CD4-positive, alpha-beta T cell treated with Interleukin-12 subunit alpha and Interleukin-12 subunit beta, for 1 hour (primary cell): ENCODE data around the gene XKR3.
A peak's percentile ranks its signal among the peaks of the same experiment; 100 is the strongest.
"Not testable (repeated sequence)": the region's sequence is repeated elsewhere in the genome, so short reads cannot be mapped to it uniquely, and the experiment has no call there.

Experiments used
- DNase-seq: peaks from one replicate; pipeline ENCODE4 v3.0.0-alpha.2; 2020

XKR3 gene

DNA sequence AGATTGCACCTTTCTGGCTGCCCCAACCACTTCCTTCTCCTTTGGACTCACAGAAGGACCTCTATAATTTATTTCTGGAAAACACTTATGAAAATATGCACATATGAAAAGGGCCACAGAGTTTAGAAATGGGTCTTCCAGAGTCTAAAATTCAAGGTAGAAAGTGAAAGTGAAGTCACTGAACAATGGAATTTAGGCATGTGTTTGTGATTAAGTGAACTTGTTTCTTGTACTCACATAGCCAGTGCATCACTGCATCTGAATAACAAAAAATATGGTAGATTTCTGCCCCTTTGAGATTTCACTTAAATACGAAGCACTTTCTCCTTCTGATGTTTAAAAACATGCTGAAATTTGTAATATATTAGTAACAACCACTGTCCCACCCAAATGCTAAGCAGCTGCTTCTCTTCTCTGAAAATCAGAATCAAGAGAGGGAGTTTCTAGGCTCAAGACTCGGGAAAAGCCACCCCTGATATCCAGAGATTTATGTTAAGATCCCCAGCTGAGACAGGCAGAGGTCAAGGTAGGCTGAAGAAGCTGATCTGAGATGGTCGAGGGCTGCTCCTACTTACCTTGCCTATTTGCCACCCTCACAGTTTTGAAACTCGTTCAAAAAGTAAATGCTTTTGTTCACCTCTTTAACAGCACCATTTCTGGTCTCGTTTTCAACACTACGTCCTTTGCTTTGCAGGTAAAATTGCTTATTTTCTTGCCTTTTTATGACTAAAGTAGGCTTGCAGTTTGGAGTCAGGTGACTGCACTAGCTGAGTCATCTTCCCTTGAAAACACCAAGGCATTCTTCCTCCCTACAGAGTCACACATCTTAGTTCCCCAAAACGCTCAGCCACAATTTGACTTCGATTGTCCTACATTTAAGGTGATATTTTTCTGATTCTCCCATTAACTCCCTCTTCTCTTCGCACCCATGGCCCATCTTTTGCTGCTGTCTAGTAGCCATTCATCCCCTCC is at the start of gene XKR3:
Gene XKR3 (minus strand): TSS at position 696 of the 972 bp plus-strand sequence. CDS start 17,338 bp downstream, outside the sequence.
- DNase-seq: peak; percentile 2

DNA sequence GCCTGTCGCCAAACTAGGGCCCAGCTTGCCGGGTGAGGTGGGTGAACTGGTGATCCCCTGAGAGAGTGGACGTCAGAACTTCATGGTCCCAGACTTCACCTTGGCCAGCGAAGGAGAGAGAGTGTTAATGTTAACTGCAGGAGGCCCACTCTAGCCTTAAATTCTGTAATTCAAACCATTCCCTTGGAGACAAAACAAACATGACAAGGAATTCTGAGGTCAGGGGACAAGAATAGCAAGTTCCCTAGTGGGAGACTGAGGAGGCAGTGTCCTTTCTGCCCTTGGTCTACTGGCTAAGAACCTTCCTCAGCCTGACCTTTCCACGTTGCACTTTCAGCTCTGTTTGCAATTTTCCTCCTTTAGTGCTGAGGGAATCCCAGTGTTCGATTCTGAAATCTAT is 44.4 kb upstream of the XKR3 start:
- not testable (repeated sequence) for DNase-seq

DNA sequence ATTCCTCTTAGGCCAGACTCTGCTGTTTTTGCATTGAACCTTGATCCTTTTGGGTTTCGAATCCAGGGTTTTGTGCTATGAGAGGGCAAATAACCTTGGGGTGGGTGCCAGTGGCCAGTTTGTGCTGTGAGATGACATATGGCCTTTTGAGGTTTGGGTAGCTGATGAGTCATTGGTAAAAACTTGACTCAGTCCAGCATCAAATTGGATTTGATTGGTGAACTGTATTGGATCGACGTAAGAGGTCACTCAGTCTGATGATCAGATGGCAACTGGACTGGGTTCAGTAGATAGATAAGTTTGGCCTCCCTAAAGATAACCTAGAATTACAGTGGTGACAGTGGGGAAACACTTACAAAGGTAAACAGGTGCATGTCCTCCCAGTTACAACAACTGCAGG is 41.0 kb upstream of the XKR3 start:
- DNase-seq: no peak

DNA sequence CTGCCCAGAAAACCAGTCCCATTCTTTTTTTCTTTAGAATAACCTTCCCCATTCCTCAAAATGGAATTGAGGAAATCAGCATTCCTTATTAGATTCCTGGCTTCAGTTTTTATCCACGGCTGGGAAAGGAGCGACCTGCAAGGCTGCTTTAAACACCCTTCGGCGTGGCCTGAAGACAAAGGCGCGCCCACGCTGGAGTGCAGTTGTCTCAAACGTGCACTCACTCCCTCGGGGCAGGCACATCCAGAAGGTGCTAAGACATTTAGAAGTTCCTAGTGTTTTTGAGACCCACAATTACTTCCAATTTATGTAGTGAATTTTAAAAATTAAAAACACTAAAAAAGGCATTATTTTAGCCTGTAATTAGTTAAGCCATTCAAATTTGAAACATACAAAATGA is 31.6 kb upstream of the XKR3 start:
- not testable (repeated sequence) for DNase-seq

DNA sequence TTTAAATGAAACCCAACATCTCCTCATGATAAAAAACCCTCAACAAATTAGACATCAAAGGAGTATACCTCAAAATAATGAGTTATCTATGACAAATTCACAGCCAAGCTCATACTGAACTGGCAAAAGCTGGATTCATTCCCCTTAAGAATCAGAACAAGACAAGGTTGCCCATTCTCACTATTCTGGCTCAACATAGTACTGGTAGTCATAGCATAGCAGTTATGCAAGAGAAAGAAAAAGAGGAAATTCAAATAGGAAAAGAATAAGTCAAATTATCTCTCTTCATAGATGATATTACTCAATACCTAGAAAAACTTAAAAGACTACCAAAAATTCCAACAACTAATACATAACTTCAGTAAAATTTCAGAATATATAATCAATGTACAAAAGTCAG is 29.4 kb upstream of the XKR3 start:
- DNase-seq: no peak

DNA sequence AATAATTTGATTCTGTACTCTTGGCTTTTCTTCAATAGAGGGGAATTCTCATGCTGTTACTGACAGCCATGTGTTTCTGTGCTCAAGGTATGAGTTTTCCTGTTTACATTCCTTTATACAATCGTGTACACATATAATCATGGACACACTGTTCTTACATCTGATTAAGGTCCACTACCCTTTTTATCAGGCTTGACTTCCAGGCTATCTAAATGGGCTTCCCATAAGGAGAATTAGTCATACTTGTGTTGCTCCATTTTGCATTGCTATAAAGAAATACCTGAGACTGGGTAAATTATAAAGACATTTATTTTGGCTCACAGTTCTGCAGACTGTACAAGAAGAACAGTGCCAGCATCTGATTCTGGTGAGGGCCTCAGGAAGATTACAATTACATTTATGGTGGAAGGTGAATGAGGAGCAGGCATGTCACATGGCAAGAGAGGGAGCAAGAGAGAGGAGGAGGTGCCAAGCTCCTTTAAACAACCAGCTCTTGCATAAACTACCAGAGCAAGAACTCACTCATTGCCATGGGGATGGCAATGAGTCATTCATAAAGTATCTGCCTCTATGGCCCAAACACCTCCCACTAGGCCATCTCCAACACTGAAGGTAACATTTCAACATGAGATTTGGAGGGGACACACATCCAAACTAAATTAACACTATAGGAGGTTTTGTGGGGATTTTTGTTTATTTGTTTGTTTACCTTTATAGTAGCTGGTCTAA is 26.2 kb upstream of the XKR3 start:
- DNase-seq: not testable (repeated sequence)

DNA sequence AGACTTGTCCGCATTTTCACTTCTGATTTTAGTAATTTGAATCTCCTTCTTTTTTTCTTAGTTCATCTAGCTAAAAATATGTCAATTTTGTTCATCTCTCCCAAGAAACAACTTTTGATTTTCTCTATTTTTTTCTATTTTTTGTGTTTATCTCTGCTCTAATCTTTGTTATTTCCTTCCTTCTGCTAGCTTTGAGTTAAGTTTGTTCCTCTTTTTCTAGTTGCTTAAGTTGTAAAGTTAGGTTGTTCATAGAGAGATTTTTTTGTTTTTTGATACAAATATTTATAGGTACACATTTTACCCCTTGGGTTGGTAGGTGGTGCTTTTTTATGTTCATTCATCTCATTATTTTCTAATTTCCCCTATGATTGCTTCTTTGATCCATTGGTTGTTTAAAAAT is 22.1 kb upstream of the XKR3 start:
- DNase-seq: no peak

DNA sequence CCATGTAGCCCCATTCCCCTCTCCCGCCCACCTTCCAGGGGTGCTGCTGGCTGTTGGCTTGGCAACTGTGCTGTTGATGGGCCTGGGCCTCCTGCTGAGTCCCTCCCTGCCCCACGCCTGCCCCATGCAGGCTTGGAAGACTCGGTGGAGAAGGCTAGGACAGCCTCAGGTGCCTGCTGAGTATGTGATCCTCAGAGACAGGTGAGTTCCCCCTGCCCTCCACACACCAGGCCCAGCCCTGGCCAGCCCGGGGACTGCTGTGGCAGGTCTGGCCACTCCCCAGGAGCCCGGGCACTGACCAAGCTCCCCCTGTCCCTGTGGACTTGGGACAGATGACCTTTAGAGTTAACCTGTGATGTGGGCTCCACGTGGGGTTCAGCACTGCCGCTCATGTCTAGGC is 20.7 kb upstream of the XKR3 start:
- DNase-seq: no peak

DNA sequence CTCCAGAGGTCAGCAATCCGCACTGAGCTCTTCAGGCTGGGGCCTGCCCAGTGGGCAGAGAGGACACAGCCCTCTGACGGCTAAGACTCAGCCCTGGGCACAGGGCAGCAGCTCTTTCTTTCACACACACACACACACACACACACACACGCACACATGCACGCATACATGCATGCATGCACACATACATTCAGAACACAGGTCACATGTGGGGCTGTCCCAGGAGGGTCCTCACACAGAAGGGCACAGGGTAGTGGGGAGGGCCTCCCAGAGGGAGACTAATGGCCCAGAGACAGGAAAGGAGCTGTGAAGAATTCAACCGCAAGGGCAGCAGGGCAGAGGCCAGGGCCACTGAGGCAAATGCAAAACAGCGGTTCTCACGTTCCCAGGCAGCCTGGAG is 20.3 kb upstream of the XKR3 start:
- DNase-seq: no peak

DNA sequence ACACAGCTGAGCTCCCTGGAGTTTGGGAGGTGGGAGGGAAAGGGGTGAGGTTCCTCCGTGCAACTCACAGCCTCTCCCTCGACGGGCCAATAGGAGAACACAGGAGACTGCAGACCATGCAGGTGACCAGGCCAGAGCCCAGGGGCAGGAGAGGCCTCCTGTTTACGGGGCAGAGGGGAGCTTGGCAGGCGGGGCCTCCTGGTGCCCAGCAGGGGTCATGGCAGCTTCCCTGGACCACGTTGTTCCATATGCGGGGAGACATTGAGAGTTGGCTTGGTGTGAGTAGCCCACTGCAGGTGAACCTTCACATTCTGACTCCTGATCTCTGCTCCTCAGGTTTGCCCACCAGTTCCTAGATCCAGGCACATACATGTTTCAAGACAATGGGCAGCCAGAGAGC is 19.3 kb upstream of the XKR3 start:
- no peak for DNase-seq

DNA sequence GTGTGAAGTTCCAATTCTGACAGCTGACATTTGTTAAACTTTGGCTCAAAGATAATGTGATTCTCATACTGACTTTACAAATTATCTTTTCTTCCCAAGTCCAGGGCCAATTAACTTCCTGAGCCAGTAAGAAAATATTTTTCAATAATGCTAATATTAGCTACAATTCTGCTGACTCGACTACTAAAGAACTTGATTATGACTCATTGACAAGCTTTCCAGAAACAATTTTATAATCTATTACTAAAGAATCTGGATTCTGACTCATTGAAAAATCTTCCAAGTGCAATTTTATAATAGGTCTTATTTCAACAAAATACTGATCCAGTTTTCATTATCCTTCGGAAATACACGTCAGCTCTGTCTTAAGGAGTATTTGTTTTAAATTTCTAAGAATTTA is 12.9 kb upstream of the XKR3 start:
- no peak for DNase-seq

DNA sequence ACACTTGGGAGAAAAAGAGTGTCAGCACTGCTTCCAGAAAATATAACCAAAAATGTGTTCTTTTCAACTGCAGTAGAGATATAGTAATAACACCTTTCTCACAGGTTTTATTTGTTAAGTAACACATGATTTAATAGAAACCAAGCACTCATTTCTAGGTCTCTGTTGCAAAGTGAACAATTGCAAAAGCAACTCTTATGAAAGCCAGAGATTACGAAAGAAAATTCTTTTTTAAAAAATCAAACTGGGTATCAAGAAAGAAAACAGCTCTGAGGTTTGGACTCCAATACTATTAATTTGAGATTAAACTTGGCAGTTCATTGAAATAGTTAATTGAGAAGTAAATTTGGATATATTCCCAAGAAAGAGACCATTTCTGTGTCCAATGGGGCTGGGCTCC is 9.8 kb upstream of the XKR3 start:
- no peak for DNase-seq

DNA sequence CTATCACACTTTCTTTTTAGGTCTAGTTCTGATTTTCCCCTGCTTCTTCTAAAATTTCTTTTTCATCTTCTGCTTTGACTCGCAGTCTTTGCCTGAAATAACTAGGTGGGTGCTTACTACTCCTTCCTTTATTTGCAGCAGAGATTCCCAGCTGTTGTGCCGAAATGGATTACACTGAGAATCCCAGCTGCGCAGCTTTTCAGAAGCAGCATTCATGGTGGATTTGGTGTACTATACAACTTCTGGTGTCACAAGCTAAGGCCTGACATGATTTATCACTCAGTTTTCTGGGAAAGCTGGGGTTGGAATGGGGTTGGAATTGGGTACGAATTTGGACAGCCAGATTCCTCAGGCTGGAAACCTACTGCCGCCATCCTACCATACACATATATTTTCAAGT is 6.0 kb upstream of the XKR3 start:
- DNase-seq: no peak

DNA sequence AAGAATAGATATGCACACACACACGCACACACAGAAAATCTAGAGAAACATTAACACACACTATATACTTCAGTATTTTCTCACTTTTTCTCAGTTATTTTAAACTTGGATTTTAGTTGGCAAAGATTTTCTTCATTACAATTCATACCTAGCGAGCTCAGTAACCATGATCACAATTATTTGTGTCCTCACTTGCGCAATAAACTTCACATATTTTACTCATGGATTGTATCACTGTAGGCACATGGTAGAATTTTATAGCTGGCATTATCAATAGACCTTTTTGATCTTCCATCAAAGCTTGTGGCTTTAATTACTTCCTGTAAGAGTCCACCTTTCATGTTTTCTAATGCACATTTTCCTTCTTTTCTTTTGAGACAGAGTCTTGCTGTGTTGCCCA is 4.8 kb upstream of the XKR3 start:
- no peak for DNase-seq

DNA sequence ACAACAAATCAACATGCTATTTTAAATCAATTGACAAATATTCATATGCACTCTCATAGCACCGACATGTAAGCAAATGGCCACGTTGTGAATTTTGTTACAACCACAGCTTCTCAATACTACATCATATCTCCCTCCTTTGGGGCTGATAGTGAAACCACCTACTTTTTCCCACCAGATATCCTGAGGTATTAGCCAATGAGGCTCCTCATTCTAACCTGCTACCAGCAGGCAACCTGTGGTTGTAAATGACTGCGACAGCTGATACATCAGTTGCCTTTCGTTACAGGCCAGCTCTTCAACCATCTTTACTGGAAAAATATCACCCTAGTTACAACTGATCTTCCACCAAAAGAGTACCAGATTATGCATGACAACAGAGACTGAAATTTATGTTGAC is 3.7 kb upstream of the XKR3 start:
- no peak for DNase-seq

DNA sequence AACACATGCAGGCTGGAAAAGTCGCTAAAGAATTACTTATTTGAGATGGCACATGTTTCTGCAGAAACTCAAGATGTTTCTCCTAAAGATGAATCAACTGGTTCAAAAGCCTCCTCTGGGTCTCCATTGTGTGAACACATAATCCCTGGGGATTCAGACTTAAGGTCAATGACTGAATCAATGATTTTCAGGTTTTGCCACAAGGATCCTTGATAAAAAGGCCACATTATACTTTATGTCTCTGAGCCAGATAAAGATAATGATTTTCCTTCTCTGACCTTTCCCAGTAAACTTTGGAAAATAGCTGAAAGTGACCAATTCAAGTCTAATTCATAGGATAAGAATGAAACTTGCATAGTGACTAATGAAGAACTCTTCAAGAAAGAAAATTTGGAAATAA is 2.3 kb upstream of the XKR3 start:
- no peak for DNase-seq

DNA sequence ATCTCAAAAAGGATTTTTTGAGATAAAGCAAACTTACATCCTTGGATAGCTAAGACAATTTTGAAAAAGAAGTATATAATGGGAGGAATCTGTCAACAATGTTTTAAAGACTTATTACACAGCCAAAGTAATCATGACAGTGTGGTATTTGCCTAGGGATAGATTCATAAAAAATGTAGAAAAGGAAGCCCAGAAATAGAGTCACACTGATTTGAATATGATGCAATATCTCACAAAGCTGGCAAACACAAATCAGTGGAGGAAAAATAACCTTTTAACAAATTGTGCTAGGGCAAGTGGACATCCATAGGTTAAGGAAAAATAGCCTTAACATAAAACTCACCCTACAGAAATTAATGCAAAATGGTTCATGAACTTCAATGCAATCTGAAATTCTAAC is 6.0 kb downstream of the XKR3 start:
- no peak for DNase-seq

DNA sequence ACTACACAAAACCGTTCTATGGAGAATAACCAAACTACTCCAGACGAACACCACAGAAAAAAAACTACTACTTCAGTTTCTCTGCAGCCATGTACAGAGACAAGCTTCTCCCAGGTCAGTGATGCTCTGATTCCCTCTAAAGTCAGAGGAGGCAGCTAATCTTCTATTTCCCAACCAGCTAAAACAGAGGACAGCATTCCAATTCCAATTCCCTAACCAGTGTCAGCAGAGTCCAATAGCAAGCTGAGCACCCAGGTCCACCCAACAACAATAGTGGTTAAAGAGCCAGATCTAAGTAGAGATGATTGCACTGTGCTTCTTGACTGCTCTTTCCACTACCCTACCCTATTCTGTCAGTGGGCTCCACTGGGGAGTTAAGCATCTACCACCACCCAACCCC is 6.7 kb downstream of the XKR3 start:
- DNase-seq: no peak

DNA sequence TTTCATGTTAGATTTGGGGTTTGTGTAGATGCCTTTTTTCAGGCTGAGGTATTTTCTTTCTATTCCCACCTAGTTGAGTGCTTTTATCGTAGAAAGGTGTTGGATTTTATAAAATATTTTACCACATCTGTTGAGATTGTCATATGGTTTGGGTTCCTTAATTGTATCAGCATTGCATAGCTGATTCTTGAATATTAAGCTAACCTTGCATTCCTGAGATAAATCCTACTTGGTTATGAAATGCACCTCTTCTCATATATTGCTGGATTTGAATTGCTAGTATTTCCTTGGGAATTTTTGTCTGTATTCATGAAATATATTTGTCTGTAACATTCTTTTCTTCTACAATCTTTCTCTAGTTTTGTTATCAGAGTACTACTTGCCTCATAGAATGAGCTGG is 10.1 kb downstream of the XKR3 start:
- DNase-seq: no peak

DNA sequence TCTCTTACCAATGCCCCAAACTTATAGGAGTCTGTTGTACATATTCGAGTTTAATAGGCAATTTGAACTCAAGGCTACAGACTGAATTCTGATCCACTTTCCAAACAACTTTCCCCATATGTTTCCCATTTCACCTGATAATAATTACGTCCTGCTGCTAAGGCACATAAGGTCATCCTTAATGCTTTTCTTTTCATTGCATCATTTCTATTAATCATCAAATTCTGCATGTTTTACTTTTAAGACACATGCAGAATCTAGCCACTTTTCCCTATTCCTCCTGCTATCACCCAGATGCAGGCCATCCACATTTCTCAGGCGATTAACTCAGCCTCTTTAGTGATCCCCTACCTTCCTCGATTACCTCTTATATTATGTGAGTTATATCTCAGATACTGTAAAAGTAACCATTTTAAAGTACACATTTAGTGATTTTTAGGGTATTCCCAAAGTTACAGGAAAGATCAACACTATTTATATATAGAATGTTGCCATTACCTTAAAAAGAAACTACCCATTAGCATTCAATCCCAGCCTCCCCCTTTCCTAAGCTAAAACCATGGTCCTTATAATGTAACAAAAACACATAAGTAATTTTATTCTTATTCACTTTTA is 14.9 kb downstream of the XKR3 start:
- no peak for DNase-seq

DNA sequence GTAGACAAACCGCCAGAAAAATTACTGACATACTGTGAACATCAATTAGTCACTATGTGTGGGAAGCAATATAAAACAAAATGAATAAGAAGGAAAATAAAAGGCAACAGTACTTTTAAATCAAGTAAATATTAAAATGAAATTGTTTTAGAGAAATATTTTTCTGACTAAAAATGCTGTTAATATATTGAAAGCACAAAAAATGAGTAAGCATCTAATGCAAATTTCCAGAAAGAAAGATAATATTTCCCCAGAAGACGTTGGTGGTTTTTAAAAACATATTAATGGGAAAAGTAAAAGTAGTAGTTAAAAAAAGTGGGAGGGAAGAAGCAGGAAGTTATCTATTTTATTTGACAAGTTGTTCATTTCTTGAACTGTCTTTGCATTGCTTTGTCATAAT is 16.5 kb downstream of the XKR3 start:
- DNase-seq: no peak

DNA sequence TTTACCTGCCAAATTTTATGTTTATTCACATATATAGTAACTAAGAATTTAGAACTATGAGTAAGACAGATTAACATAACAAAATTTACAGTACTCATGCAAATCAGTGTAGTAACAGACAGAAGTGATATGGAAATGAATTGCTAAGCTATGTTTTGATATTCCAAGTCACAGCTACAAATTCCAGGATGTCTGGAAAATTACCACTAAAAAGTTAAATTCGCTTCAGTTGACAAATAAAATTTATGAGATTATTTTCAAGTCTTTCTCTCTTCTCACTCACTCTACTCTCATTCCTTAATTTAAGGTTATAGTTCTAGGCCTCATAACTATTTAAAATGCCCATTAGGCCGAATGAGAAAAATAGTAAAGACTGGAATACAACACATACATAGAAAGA is 18.1 kb downstream of the XKR3 start:
- no peak for DNase-seq

DNA sequence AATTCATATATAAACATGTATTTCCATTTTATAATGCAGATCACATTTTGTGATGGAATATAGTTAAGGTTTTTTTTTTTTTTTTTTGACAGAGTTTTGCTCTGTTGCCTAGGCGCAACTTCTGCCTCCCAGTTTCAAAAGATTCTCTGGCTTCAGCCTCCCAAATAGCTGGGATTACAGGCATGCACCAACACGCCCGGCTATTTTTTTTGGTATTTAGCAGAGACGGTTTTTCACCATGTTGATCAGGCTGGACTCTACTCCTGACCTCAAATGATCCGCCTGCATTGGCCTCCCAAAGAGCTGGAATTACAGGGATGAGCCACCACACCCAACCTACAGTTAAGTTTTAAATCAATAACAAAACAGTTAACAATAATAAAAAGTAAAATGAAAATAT is 18.8 kb downstream of the XKR3 start:
- DNase-seq: no peak

DNA sequence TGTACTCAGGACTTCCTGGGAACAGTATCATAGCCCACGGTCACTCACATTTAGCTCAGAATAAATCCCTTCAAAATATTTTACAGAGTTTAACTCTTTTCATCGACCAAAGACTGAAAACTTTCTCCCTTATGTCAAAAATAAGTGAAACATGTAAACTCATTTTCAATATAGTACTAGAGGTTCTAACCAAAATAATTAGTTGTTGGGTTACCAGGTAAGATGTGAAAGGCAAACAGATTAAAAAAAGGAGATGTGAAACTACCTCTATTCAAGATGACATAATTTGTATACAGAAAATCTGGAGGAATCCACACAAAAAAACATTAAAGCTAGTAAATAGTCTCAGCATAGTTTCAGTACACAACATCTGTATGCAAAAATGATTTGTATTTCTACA is 20.3 kb downstream of the XKR3 start:
- no peak for DNase-seq
